HL-60 (cell line): ENCODE results near the gene P2RY12.

Experiments
- CTCF ChIP-seq: IDR thresholded peaks from one replicate; pipeline ENCODE4 v1.5.1; 2011; ENCODE audit warnings: low read length, control low read depth, inconsistent platforms; ENCODE audit not compliant: insufficient read depth
- POLR2AphosphoS5 ChIP-seq: IDR thresholded peaks from 2 replicates; pipeline ENCODE4 v1.6.1; 2012; ENCODE audit warnings: low read depth

- TF ChIP-seq CTCF, result no peak
- TF ChIP-seq POLR2AphosphoS5, result no peak
These were observed 15.8 kb upstream of the P2RY12 start for GRCh38 chr3:151400341-151400740.
